GM18873 (cell line): ENCODE data around the gene MESD.
"Not testable (repeated sequence)": the region's sequence is repeated elsewhere in the genome, so short reads cannot be mapped to it uniquely, and the experiment has no call there.

Experiments
- ATAC-seq: cut with Tn5 transposase; IDR thresholded peaks from one replicate; pipeline ENCODE4 v1.9.1; 2021; ENCODE audit warnings: mild to moderate bottlenecking, moderate library complexity, moderate number of reproducible peaks; ENCODE audit not compliant: unreplicated experiment, low FRiP score

MESD gene

DNA sequence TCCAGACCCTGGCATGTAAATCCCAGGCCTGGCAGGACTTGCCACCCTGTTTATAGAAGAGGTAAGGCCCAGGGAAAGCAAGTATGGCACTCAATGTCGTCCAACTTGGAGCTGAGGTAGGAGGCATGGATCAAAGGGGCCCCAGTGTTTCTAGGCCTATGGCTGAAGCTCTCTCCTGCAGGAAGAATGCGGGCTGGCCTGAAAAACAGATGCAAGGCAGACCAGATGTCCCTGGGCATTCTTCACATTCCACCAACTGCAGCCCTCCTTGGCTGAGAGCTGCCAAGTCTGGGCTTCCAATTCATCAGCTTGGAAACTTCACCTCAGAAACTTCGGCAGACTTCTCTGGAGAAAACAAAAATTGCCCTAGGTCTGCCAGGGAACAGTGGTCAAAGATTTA lies 22.2 kb downstream of the MESD start:
- ATAC-seq, result no peak

DNA sequence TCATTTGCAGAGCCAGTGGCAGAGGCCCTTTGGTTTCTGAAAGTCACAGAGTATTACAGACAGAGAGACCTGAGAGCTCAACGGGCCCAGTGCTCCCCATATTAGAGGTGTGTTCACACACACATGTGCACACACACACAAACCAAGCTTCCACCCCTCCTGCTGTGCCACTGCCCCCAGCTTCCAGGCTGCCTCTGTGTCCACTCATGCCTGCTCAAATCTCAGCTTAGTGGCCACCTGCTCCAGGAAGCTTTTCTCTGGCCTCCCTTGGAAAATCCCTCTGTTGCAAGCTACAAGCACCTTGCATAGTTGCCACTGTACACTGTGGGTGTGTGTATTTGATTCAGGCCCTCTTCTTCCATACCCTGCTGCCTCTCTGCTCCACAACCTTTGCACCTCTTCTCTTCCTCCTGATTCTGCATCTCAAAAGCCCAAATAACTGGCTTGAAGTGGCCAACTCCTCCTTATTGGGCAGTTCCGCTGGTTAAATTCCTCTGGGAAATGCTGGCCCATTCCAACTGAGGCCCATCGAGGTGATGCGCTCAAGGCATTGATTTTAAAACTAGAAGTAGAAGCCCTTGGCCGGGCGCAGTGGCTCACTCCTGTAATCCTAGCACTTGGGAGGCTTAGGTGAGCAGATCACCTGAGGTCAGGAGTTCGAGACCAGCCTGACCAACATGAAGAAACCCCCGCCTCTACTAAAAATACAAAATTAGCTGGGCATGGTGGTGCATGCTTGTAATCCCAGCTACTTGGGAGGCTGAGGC lies 23.0 kb downstream of the MESD start:
- no peak for ATAC-seq

DNA sequence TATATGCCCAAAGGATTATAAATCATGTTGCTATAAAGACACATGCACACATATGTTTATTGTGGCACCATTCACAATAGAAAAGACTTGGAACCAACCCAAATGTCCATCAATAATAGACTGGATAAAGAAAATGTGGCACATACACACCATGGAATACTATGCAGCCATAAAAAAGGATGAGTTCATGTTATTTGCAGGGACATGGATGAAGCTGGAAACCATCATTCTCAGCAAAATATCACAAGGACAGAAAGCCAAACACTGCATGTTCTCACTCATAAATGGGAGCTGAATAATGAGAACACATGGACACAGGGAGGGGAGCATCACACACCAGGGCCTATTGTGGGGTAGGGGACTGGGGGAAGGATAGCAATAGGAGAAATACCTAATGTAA lies 24.2 kb downstream of the MESD start:
- ATAC-seq, result not testable (repeated sequence)

DNA sequence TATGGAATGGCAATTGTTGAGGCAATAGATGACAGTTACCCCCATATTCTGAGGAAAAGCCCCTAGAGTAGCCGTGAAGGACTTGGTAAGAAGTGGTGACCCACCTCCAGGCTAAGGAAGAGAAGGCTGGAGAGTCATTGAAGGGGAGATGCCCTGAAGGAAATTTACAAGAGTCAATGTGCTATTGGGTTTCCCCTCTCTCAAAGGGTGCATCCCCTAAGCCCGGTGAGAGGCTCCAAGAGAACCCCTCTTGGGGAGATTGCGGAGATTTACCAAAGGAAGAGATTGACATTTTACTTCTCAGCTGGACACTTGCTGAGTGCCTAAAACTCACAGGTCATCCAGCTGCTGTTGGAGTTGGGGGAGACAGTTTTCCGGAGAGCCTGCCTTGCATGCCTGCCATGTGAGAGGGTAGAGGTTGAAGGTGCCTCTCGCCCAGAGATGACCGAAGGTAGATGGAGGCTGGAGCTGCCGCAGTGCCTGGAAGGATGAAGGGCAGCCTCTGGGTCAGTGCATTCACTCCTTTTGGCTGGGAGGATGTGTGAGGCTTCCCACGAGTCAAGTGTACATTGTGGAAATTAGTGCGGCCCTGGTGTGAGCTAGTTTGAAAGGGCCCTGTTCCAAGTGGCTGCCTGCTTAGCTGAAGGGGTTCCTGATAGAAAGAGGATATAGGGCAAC lies 30.7 kb downstream of the MESD start:
- no peak for ATAC-seq

DNA sequence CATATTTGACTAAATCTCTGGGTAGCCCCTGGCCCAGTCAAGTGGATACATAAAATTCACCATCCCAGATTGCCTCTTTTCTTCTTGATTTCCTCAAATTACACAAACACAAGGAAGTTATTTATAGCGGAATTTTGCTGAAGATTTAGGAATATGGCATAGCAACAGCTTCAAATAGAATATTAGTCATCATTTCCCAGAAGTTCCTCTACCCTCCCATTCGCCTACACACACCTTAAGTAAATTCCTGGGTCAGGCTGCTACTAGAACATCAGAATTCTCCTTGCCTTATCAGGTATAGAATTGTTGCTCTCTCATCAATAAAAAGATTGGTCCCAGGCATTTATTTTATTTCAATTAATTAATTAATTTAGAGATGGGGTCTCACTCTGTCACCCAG lies 31.6 kb downstream of the MESD start:
- ATAC-seq, result no peak

DNA sequence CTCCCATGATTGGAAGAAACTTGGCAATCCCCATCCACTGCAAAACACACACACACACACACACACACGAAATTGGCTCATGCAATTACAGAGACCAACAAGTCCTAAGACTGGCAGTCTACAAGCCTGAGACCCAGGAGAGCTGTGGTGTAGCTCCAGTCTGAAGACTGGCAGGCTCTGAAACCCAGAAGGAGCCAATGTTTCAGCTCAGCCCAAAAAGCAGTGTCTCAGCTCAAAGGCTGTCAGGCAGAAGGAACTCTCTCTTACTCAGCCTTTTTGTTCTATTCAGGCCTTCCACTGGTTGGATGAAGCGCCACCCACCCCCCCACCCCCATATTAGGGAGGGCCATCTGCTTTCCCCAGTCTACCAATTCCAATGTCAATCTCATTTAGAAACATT lies 32.1 kb downstream of the MESD start:
- ATAC-seq, result no peak

DNA sequence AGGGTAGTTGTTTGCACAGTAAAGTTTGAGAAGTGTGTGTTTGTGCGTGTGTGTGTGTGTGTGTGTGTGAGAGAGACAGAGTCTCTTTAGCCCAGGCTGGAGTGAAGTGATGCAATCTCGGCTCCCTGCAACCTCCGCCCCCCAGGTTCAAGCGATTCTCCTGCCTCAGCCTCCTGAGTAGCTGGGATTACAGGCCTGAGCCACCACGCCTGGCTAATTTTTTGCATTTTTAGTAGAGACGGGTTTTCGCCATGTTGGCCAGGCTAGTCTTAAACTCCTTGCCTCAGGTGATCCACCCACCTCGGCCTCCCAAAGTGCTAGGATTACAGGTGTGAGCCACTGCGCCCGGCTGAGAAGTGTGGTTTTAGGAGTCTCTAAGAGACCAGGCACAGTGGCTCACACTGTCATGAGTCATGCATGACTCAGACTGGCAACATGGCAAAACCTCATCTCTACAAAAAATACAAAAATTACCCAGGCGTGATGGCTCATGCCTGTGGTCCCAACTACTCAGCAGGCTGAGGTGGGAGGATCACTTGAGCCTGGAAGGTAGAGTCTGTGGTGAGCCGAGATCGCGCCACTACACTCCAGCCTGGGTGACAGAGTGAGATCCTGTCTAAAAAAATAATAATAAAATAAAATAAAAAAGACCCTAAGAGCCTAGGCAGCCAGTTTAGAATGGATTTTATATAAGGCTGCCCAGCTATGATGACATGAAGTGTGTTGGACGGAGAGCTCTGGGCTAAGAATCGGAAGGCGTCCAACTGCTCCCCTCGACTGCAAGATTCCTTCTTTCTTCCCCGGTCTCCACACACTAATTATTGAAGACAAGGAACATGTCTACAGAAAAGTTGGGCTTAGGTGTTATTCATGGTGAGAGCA lies 33.8 kb downstream of the MESD start:
- not testable (repeated sequence) for ATAC-seq

DNA sequence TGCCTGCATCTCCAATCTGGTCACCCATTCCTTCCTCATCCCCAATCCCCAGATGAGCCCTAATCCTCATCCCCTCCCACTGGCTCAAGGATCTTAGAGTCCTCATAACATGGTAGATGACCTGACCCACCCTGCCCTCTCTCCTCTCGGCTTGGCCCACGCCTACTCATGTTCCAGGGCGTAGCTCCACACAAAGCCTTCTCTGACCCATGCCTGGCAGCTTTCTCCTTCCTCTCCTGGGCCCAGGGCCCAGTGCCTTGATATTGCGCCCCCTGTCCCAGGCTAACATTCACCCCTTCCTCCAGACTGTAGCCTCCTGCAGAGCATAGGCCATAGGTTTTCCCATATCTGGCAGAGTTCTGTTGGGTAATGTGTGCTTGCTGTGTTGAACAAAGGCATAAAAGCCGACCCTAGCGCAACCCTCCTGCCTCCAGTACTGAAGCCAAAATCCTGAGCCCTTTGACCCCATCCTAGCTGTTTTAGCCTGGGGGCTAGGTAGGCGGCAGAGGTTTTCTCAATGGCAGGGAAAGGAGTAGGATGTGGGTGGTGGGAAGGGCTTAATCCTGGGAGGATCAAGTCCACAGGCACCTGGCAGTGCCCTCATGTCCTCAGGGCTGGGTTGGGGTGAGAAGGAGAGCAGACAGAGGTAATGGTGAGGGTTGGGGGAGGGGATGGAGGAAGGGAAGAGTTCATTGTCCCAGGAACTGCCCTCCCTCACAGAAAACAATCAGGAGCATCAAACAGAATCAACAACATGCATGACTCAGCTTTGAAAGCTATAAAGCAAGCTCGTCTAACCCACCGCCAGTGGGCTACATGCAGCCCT lies 35.5 kb downstream of the MESD start:
- ATAC-seq, result no peak

DNA sequence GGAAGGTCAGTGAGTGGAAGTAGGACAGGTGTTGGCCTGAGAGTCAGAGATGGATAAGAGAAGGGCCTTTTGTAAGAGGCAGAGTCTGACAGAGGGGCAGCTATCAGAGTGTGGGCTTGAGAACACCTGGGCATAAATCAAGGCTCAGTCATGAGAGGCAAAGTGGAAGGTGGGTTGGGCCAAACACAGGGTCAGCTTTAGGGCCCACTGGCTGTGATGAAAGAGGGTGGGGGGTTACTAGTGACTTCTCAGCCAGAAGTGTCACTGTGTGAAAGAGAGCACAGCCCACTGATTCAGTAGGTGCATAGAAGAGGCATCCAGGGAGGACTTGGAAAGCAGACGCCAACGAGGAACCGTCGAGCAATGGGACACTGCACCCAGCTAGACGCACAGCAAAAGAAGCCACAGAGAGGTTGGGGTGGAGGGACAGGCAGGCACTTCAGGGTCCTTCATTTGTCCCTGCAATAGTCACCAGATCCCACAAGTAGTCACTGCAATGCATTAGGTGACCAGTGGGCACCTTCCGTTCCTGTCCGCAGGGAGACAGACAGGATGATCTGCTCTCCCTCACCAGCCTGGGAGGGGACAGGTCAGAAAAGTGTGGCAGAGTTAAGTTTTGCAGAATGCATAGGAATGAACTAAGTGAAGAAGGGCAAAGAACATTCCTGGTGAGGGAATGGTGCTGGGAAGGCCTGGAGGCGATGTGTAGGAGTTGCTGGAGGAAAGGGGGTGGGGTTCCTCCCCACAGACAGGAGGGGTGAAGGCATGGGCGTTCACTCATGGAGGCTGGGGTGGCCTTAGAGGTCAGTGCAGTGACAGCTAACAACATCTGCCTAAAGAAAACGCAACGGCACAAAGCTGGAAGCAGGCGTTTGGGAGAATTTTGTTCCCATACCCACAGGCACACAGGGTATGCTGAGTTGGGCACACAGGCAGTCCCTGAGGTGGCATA lies 36.3 kb downstream of the MESD start:
- ATAC-seq, result no peak

DNA sequence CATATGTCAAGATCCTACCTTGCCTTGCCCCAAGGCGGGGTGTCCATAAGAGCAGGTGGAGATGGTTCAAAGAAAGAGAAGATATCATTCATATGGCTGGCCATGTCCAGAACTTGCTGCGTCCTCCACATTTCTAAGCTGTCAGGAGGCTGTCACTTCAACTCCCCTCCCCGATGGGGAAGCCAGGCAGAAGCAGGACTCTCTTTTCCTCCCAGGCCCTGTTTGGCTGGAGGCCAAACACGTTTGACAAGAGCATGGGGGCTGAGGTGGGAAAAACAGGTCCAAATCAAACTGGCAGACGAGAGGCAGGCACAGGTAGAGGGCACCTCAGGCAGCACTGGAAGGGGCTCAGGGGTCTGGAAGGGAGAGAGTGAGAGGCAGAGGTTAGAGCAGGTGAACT lies 37.7 kb downstream of the MESD start:
- no peak for ATAC-seq

DNA sequence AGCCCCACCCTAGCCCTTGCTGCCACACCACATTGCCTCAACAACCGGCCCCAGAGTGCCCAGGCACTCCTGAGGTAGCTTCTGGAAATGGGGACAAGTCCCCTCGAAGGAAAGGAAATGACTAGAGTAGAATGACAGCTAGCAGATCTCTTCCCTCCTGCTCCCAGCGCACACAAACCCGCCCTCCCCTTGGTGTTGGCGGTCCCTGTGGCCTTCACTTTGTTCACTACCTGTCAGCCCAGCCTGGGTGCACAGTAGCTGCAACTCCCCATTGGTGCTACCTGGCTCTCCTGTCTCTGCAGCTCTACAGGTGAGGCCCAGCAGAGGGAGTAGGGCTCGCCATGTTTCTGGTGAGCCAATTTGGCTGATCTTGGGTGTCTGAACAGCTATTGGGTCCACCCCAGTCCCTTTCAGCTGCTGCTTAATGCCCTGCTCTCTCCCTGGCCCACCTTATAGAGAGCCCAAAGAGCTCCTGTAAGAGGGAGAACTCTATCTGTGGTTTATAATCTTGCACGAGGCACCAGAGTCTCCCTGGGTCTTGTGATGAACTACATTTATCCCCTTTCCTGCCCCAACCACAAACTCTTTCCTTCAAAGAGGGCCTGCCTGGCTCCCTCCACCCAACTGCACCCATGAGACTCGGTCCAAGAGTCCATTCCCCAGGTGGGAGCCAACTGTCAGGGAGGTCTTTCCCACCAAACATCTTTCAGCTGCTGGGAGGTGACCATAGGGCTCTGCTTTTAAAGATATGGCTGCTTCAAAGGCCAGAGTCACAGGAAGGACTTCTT lies 39.1 kb downstream of the MESD start:
- ATAC-seq, result no peak

DNA sequence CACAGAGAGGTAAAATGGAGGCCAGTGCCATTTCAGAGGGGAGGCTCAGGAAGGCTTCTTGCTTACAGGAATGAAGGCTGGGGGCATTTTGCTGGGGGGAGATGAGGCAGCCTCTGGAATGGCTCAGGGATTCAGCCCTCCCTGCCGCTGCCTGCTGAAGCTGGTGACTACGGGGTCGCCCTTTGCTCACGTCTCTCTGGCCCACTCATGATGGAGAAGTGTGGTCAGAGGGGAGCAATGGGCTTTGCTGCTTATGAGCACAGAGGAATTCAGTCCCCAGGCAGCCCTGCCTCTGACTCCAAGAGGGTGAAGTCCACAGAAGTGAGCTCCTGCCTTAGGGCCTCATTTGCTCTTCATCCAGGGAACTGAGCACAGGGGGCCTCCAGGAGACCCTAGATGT lies 39.9 kb downstream of the MESD start:
- ATAC-seq, result no peak

DNA sequence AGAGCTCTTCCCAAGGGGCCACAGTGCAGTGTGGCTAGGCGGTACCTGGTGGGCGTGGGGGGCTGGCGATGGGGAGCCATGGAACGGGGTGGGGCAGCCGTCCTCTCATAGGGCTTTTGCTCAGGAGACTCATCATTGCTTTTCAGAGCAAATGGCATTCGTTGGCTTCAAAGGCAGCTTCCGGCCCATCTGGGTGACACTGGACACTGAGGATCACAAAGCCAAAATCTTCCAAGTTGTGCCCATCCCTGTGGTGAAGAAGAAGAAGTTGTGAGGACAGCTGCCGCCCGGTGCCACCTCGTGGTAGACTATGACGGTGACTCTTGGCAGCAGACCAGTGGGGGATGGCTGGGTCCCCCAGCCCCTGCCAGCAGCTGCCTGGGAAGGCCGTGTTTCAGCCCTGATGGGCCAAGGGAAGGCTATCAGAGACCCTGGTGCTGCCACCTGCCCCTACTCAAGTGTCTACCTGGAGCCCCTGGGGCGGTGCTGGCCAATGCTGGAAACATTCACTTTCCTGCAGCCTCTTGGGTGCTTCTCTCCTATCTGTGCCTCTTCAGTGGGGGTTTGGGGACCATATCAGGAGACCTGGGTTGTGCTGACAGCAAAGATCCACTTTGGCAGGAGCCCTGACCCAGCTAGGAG lies 40.8 kb downstream of the MESD start:
- ATAC-seq, result no peak

DNA sequence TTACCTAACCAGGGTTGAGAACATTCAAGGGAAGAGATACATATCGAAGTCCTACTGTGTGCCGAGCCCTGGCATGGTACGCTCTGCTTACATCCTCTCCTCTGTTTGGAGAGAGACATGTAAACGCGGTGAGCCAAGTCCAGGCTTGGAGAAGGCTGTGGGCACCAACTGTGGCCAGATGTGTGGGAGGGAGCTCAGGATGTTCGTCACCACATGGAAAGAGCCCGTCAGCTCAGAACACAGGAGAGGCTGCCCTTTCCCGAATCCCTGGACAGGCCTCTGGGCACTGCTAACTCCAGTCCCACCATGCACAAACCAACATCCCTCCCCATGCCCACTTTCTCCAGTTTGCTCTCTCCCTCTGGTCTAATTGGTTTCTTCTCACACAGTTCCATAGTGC lies 43.0 kb downstream of the MESD start:
- ATAC-seq, result no peak

DNA sequence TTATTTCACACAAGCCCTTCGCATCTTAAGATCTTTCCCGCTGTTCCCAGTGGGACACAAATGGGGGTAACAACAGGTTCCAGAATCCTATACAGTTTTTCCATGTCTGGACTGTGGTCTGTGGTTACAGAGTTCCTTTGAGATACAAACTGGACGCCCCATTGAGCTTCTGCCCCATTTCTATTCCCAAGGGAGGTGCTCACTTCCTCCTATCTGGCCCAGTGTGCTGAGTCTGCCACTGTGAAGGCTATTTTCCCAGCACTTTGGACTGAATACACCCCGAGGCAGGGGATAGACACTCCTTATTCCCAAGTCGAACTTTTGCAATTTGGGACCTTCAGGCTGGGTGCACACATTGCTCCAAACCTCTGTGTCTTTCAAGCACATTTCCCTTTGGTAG lies 44.0 kb downstream of the MESD start:
- ATAC-seq, result no peak

DNA sequence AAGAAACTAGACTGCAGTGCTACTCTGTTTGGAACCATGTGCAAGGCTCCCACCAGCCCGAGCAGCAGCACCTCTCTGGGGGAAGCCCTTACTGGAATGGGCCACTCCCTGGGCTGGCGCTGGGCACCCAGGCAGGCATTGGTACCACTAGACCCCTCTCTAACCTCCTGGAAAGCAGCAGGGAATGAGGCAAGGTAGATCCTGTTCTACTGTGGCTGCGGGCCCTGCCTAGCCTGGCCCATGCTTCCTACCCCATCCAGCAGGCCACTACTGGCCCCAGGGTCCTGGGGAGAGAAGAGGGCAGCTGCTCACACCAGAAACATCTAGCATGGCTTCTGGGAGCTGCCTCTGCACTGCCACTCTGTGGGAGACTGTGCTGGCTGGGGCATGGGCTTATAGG lies 44.8 kb downstream of the MESD start:
- ATAC-seq, result no peak

DNA sequence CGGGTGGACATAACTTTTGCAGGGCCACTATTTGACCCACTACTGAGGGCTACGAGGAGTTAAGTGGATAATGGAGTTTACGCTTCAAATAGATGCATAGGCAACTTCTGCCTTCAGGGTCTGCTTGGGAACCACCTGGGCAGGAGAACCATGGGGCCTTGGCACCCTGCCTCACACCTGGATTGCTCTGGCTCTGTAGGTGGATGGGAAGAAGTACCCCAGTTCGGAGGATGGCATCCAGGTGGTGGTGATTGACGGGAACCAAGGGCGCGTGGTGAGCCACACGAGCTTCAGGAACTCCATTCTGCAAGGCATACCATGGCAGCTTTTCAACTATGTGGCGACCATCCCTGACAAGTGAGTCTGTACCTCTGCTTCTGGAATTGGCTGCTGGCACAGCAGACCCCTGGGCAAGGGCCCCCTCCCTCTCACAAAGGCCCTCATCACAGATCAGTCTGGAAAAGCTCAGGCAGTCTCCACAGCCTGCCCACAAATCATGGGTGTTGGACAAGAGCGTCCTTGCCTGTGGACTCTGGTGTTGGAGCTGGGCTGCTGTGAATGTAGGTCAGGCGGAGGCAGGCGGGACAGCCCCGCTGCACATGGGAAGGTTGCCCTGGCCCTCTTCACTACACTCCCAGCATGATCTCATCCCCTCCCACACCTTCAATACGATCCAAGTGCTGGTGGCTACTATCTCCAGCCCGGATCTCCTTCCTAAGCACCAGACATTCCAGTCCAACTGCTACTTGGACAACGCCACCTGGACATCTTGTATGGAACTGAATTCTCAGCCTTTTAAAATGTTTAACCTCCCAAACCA lies 46.7 kb downstream of the MESD start:
- ATAC-seq, result no peak
